ENCODE results near the gene CFAP53. TPM values are rescaled to one million over a fixed set of nuclear protein-coding genes. Genes with fewer than 3 reads are reported as not detected.
"Not testable (repeated sequence)": the region's sequence is repeated elsewhere in the genome, so short reads cannot be mapped to it uniquely, and the experiment has no call there.

CFAP53 gene
- total RNA-seq, 1 donor: under 0.01 TPM

DNA sequence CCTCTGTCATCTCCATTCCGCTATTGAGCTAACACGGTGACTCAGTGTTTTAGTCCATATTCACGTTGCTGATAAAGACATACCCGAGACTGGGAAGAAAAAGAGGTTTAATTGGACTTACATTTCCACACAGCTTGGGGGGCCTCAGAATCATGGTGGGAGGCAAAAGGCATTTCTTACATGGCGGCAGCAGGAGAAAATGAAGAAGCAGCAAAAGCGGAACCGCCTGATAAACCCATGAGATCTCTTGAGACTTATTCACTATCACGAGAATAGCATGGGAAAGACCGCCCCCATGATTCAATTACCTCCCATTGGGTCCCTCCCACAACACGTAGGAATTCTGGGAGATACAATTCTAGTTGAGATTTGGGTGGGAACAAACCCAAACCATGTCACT is 43.8 kb upstream of the CFAP53 start:
- no peak for TF ChIP-seq CTCF (IDR thresholded peaks at IDR 0.05; ENCODE audit: insufficient read depth, low read depth, low read length)
- no peak overlapping the region for H3K4me3 ChIP-seq (ENCODE audit: low read depth, low read length)
- DNase-seq (ENCODE audit: low read depth): no peak

- not testable (repeated sequence) for DNase-seq (ENCODE audit: low read depth); H3K4me3 ChIP-seq (ENCODE audit: low read depth, low read length)
Observed at GRCh38 chr18:50308851-50309250, 42.6 kb upstream of the CFAP53 start.

GRCh38 chr18:50307738-50308470 is 41.6 kb upstream of the CFAP53 start:
- no peak for TF ChIP-seq CTCF (IDR thresholded peaks at IDR 0.05; ENCODE audit: insufficient read depth, low read depth, low read length)
- H3K4me3 ChIP-seq (ENCODE audit: low read depth, low read length): peak overlapping the region; percentile 69
- peak; percentile 94 for DNase-seq (ENCODE audit: low read depth)

- TF ChIP-seq CTCF (IDR thresholded peaks at IDR 0.05; ENCODE audit: insufficient read depth, low read depth, low read length): no peak
- DNase-seq (ENCODE audit: low read depth): no peak
- H3K4me3 ChIP-seq (ENCODE audit: low read depth, low read length): peak overlapping the region; percentile 69
Observed at GRCh38 chr18:50307400-50307737, 41.1 kb upstream of the CFAP53 start.

- H3K4me3 ChIP-seq (ENCODE audit: low read depth, low read length): peak overlapping the region; percentile 69
- no peak for TF ChIP-seq CTCF (IDR thresholded peaks at IDR 0.05; ENCODE audit: insufficient read depth, low read depth, low read length)
- peak; percentile 69 for DNase-seq (ENCODE audit: low read depth)
Observed at GRCh38 chr18:50306944-50307343, 40.6 kb upstream of the CFAP53 start.

GRCh38 chr18:50301074-50301473 is 34.8 kb upstream of the CFAP53 start:
- TF ChIP-seq CTCF (IDR thresholded peaks at IDR 0.05; ENCODE audit: insufficient read depth, low read depth, low read length): no peak
- DNase-seq (ENCODE audit: low read depth): no peak
- H3K4me3 ChIP-seq (ENCODE audit: low read depth, low read length): no peak overlapping the region

- TF ChIP-seq CTCF (IDR thresholded peaks at IDR 0.05; ENCODE audit: insufficient read depth, low read depth, low read length): no peak
- no peak overlapping the region for H3K4me3 ChIP-seq (ENCODE audit: low read depth, low read length)
- no peak for DNase-seq (ENCODE audit: low read depth)
Observed at GRCh38 chr18:50299626-50300388, 33.5 kb upstream of the CFAP53 start.
